Measurements from ENCODE around the gene TMEM17. TPM values are rescaled to one million over a fixed set of nuclear protein-coding genes. Genes with fewer than 3 reads are reported as not detected.
A peak's percentile ranks its signal among the peaks of the same experiment; 100 is the strongest.

Gene TMEM17
- total and polyA plus RNA-seq, 2 of the 13 experiments (the other 11 are each of a cell fraction or from before 2014, with no cell fraction given), result 0.22 to 0.50 TPM

- TF ChIP-seq HOXD1 (CRISPR knock-in tag; IDR thresholded peaks at IDR 0.05) (no peak), ZNF879 (CRISPR knock-in tag; IDR thresholded peaks at IDR 0.05) (no peak), ZNF407 (CRISPR knock-in tag; IDR thresholded peaks at IDR 0.05; ENCODE audit: not compliant biosample characterization) (no peak), GATA4 (IDR thresholded peaks at IDR 0.05; ENCODE audit: borderline replicate concordance, low read depth) (peak; percentile 55; the same call in 1 of the 2 replicates), POLR2AphosphoS5 (IDR thresholded peaks at IDR 0.05; ENCODE audit: low read depth, low read length) (no peak), ZBTB8A (CRISPR knock-in tag; IDR thresholded peaks at IDR 0.05; ENCODE audit: borderline replicate concordance, low read depth) (no peak), PRPF4 (IDR thresholded peaks at IDR 0.05; ENCODE audit: low read depth, low read length, poor library complexity, severe bottlenecking) (no peak), LCORL (IDR thresholded peaks at IDR 0.05) (no peak), LCORL (CRISPR knock-in tag; IDR thresholded peaks at IDR 0.05) (no peak), ZNF441 (CRISPR knock-in tag; IDR thresholded peaks at IDR 0.05; ENCODE audit: borderline replicate concordance) (no peak), ZNF709 (CRISPR knock-in tag; IDR thresholded peaks at IDR 0.05) (no peak), ZNF24 (IDR thresholded peaks at IDR 0.05) (no peak), ZNF232 (CRISPR knock-in tag; IDR thresholded peaks at IDR 0.05; ENCODE audit: borderline replicate concordance) (no peak), ZNF234 (CRISPR knock-in tag; conservative IDR thresholded peaks at IDR 0.05) (no peak), SIN3B (IDR thresholded peaks at IDR 0.05; ENCODE audit: low read length) (no peak), ZMYM4 (CRISPR knock-in tag; IDR thresholded peaks at IDR 0.05) (0 out of 2 replicates have a peak, but pooled peaks have one; percentile 10), ZBTB38 (CRISPR knock-in tag; IDR thresholded peaks at IDR 0.05) (no peak), AHR (CRISPR knock-in tag; IDR thresholded peaks at IDR 0.05) (no peak), TBP (CRISPR knock-in tag; IDR thresholded peaks at IDR 0.05) (no peak), MIXL1 (CRISPR knock-in tag; IDR thresholded peaks at IDR 0.05) (0 out of 2 replicates have a peak, but pooled peaks have one; percentile 19), ZFP41 (CRISPR knock-in tag; IDR thresholded peaks at IDR 0.05; ENCODE audit: borderline replicate concordance) (no peak), ZNF703 (CRISPR knock-in tag; IDR thresholded peaks at IDR 0.05; ENCODE audit: borderline replicate concordance) (no peak), GRHL1 (CRISPR knock-in tag; conservative IDR thresholded peaks at IDR 0.05) (no peak)
Observed at GRCh38 chr2:62527478-62528210, 21.6 kb upstream of the TMEM17 start (continued).
